ENCODE data around the gene TRAF7. TPM values are rescaled to one million over a fixed set of nuclear protein-coding genes. Genes with fewer than 3 reads are reported as not detected.
A peak's percentile ranks its signal among the peaks of the same experiment; 100 is the strongest.

Gene TRAF7
- total and polyA plus RNA-seq, 2 of the 13 experiments (the other 11 are each of a cell fraction or from before 2014, with no cell fraction given): 47.9 to 65.6 TPM

DNA sequence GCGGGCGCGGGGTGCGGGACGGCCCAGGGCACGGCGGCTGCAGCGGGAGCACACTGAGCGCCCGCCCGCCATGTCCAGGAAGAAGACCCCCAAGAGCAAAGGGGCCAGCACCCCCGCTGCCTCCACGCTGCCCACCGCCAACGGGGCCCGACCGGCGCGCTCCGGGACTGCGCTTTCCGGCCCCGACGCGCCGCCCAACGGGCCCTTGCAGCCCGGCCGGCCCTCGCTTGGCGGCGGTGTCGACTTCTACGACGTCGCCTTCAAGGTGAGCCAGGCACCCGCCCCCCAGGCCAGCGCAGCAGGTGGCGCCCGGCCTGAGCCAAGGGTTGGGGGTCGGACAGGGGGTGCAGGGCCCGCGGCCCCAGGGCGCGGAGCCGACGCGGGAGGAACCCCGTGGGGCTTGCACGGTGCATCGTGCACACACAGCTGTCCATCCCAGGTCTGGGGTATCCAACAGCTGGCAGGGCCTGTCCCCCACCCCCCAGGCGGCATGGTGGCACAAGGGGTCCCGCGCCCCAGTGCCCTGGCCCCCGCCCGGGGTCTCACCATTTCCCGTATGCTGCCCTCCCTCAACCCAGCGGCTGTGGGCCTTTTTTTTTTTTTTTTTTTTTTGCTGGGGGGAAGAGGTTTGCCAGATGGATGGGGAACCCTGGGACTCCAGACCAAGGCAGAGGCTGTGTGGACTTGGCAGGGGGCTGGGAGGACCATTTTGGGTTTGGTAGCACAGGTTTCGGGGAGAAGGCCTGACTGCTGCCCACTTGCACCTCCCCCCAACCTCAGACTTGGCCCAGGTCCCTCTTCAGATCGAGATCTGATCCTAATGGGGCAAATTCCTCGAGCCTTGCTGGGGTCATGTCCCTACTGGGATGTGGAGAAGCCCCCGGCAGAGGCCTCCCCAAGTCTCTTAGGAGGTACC is 6.6 kb upstream of the TRAF7 start:
- Histone ChIP-seq H3K4me3 (replicated peaks in 1 of 3; ENCODE audit: insufficient read depth in 1 of 3, low read depth in 2 of 3, low read length in 3 of 3) (peak overlapping the region; percentile 47 to 98 (median 48)), H3K79me2 (ENCODE audit: insufficient read depth, low read length) (peaks cover 14% of the 10 kb centered on the region), H3K4me1 (ENCODE audit: insufficient read depth, low read length) (peaks cover 78% of the 10 kb centered on the region), H3K27me3 (ENCODE audit: control insufficient read depth in 1 of 2, insufficient read depth in 2 of 2, low read length in 2 of 2) (peaks cover 3 to 22% of the 10 kb centered on the region in 2 experiments; a peak in 4 of 5 replicates), H3K4me2 (ENCODE audit: low read depth, low read length) (peak overlapping the region; percentile 97), H2AFZ (ENCODE audit: low read length) (no peak overlapping the region), H3K9ac (ENCODE audit: insufficient read depth, low read depth, low read length) (peak overlapping the region; percentile 55), H3K9me3 (ENCODE audit: low read length) (no peaks in the 10 kb centered on the region), H4K20me1 (ENCODE audit: insufficient read depth, low read length) (peaks cover 58% of the 10 kb centered on the region), H3K27ac (ENCODE audit: extremely low read length, insufficient read depth, low read length) (no peak overlapping the region), H3K36me3 (replicated peaks in 1 of 2; ENCODE audit: control insufficient read depth in 1 of 2, insufficient read depth in 2 of 2, low read length in 2 of 2) (peaks cover 0 to 9% of the 10 kb centered on the region in 2 experiments; a peak in 3 of 5 replicates)
- BruUV-seq (replicated peaks): no TSS peak
- intact Hi-C loops (cut with micrococcal nuclease; ENCODE audit: unreplicated experiment): no loop called here
- in situ Hi-C loops (cut with HindIII; ENCODE audit: extremely low pct_ligation_motif_present, low pct_unique_long_range_greater_than_20kb): loop anchor here (5.0 to 10.0 kb wide), 2 partner anchors 64 to 127 kb away; no protein-coding TSS in a partner anchor
- FAIRE-seq (no peak), DNase-seq (ENCODE audit: low spot score) (no peak), ATAC-seq (peak; percentile 0)
- 0% methylated on average over 12 of the region's 62 CpGs for WGBS (ENCODE audit: low lambda C conversion rate)
- POLR2A ChIA-PET: interaction anchor here (0.6 kb wide), 1 partner anchor 131 kb away, joined by 3 read pairs; no protein-coding TSS in a partner anchor
- CTCF ChIA-PET (ENCODE audit: low intra/inter-chr PET ratio, low total read pairs): no interaction called here
- TF ChIP-seq BORCS8-MEF2B (CRISPR knock-in tag; IDR thresholded peaks at IDR 0.05) (no peak), TFE3 (CRISPR knock-in tag; IDR thresholded peaks at IDR 0.05) (no peak), ATF7 (IDR thresholded peaks at IDR 0.05) (no peak), ATF7 (CRISPR knock-in tag; IDR thresholded peaks at IDR 0.05) (no peak), KDM2A (CRISPR knock-in tag; IDR thresholded peaks at IDR 0.05; ENCODE audit: borderline replicate concordance, low read depth) (peak; percentile 28), SIX1 (CRISPR knock-in tag; IDR thresholded peaks at IDR 0.05; ENCODE audit: borderline replicate concordance) (no peak), ZNF343 (CRISPR knock-in tag; IDR thresholded peaks at IDR 0.05) (no peak), ZNF670 (CRISPR knock-in tag; IDR thresholded peaks at IDR 0.05; ENCODE audit: borderline replicate concordance) (no peak), ELF4 (CRISPR knock-in tag; IDR thresholded peaks at IDR 0.05; ENCODE audit: borderline replicate concordance) (no peak), TEAD2 (CRISPR knock-in tag; IDR thresholded peaks at IDR 0.05) (no peak), NR2F6 (IDR thresholded peaks at IDR 0.05) (no peak), NR2F6 (CRISPR knock-in tag; IDR thresholded peaks at IDR 0.05) (no peak), RBFOX2 (IDR thresholded peaks at IDR 0.05; ENCODE audit: low read depth, low read length) (peak; percentile 73), ZNF230 (CRISPR knock-in tag; IDR thresholded peaks at IDR 0.05) (no peak), ZC3H13 (CRISPR knock-in tag; IDR thresholded peaks at IDR 0.05) (0 out of 2 replicates have a peak, but pooled peaks have one; percentile 34), ZBTB7A (CRISPR knock-in tag; IDR thresholded peaks at IDR 0.05) (peak; percentile 68; the same call in 1 of the 2 replicates)
- TF ChIP-seq, protein P1, sequence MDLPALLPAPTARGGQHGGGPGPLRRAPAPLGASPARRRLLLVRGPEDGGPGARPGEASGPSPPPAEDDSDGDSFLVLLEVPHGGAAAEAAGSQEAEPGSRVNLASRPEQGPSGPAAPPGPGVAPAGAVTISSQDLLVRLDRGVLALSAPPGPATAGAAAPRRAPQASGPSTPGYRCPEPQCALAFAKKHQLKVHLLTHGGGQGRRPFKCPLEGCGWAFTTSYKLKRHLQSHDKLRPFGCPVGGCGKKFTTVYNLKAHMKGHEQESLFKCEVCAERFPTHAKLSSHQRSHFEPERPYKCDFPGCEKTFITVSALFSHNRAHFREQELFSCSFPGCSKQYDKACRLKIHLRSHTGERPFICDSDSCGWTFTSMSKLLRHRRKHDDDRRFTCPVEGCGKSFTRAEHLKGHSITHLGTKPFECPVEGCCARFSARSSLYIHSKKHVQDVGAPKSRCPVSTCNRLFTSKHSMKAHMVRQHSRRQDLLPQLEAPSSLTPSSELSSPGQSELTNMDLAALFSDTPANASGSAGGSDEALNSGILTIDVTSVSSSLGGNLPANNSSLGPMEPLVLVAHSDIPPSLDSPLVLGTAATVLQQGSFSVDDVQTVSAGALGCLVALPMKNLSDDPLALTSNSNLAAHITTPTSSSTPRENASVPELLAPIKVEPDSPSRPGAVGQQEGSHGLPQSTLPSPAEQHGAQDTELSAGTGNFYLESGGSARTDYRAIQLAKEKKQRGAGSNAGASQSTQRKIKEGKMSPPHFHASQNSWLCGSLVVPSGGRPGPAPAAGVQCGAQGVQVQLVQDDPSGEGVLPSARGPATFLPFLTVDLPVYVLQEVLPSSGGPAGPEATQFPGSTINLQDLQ (CRISPR knock-in tag; IDR thresholded peaks at IDR 0.05): no peak
- TF ChIP-seq, protein P2, sequence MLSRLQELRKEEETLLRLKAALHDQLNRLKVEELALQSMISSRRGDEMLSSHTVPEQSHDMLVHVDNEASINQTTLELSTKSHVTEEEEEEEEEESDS (CRISPR knock-in tag; IDR thresholded peaks at IDR 0.05; ENCODE audit: borderline replicate concordance): no peak
- TF ChIP-seq, protein P3, sequence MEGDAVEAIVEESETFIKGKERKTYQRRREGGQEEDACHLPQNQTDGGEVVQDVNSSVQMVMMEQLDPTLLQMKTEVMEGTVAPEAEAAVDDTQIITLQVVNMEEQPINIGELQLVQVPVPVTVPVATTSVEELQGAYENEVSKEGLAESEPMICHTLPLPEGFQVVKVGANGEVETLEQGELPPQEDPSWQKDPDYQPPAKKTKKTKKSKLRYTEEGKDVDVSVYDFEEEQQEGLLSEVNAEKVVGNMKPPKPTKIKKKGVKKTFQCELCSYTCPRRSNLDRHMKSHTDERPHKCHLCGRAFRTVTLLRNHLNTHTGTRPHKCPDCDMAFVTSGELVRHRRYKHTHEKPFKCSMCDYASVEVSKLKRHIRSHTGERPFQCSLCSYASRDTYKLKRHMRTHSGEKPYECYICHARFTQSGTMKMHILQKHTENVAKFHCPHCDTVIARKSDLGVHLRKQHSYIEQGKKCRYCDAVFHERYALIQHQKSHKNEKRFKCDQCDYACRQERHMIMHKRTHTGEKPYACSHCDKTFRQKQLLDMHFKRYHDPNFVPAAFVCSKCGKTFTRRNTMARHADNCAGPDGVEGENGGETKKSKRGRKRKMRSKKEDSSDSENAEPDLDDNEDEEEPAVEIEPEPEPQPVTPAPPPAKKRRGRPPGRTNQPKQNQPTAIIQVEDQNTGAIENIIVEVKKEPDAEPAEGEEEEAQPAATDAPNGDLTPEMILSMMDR (CRISPR knock-in tag; IDR thresholded peaks at IDR 0.05): peak; percentile 37; the same call in 1 of the 2 replicates
